Measurements from ENCODE around the gene MAFB.

Gene MAFB

GRCh38 chr20:40687384-40688128 lies 1.5 kb downstream of the MAFB start:
- no peaks in the 10 kb centered on the region for H3K9me3 ChIP-seq (ENCODE audit: low read length)
- peaks cover 7% of the 10 kb centered on the region for H3K4me1 ChIP-seq (ENCODE audit: insufficient read depth, low read length)
- no peaks in the 10 kb centered on the region for H3K36me3 ChIP-seq (ENCODE audit: insufficient read depth, low read length)
- peak overlapping the region; percentile 64 to 83 for H3K4me3 ChIP-seq (ENCODE audit: low read depth in 1 of 2, low read length in 2 of 2)
- H3K9ac ChIP-seq (ENCODE audit: low read length) = no peak overlapping the region
- peaks cover 24 to 29% of the 10 kb centered on the region in 2 donors for H3K27me3 ChIP-seq (ENCODE audit: control insufficient read depth in 1 of 2, insufficient read depth in 2 of 2, low read length in 2 of 2)
- H3K27ac ChIP-seq (ENCODE audit: low read depth, low read length) = peak overlapping the region; percentile 52

- H3K27me3 ChIP-seq (ENCODE audit: control insufficient read depth in 1 of 2, insufficient read depth in 2 of 2, low read length in 2 of 2) = peaks cover 18 to 23% of the 10 kb centered on the region in 2 donors
- H3K4me1 ChIP-seq (ENCODE audit: insufficient read depth, low read length) = peaks cover 7% of the 10 kb centered on the region
Measured at GRCh38 chr20:40686893-40687292, 2.1 kb downstream of the MAFB start.

GRCh38 chr20:40686434-40686882 lies 2.6 kb downstream of the MAFB start:
- H3K9ac ChIP-seq (ENCODE audit: low read length) = no peak overlapping the region
- H3K36me3 ChIP-seq (ENCODE audit: insufficient read depth, low read length) = no peaks in the 10 kb centered on the region
- H3K4me3 ChIP-seq (ENCODE audit: low read depth in 1 of 2, low read length in 2 of 2) = no peak overlapping the region
- peaks cover 14 to 18% of the 10 kb centered on the region in 2 donors for H3K27me3 ChIP-seq (ENCODE audit: control insufficient read depth in 1 of 2, insufficient read depth in 2 of 2, low read length in 2 of 2)
- no peak overlapping the region for H3K27ac ChIP-seq (ENCODE audit: low read depth, low read length)
- no peaks in the 10 kb centered on the region for H3K9me3 ChIP-seq (ENCODE audit: low read length)
- peaks cover 7% of the 10 kb centered on the region for H3K4me1 ChIP-seq (ENCODE audit: insufficient read depth, low read length)

More at GRCh38 chr20:40686893-40687292, 2.1 kb downstream of the MAFB start:
- Histone ChIP-seq H3K4me3 (ENCODE audit: low read depth in 1 of 2, low read length in 2 of 2) (peak overlapping the region; percentile 64 to 83), H3K9ac (ENCODE audit: low read length) (no peak overlapping the region), H3K36me3 (ENCODE audit: insufficient read depth, low read length) (no peaks in the 10 kb centered on the region), H3K9me3 (ENCODE audit: low read length) (no peaks in the 10 kb centered on the region), H3K27ac (ENCODE audit: low read depth, low read length) (peak overlapping the region; percentile 52)

GRCh38 chr20:40685349-40685748 lies 3.7 kb downstream of the MAFB start:
- H3K9ac ChIP-seq (ENCODE audit: low read length) = no peak overlapping the region
- H3K27ac ChIP-seq (ENCODE audit: low read depth, low read length) = no peak overlapping the region
- no peaks in the 10 kb centered on the region for H3K36me3 ChIP-seq (ENCODE audit: insufficient read depth, low read length)
- H3K4me1 ChIP-seq (ENCODE audit: insufficient read depth, low read length) = peaks cover 3% of the 10 kb centered on the region
- H3K9me3 ChIP-seq (ENCODE audit: low read length) = no peaks in the 10 kb centered on the region
- peaks cover 3 to 7% of the 10 kb centered on the region in 2 donors for H3K27me3 ChIP-seq (ENCODE audit: control insufficient read depth in 1 of 2, insufficient read depth in 2 of 2, low read length in 2 of 2)
- no peak overlapping the region for H3K4me3 ChIP-seq (ENCODE audit: low read depth in 1 of 2, low read length in 2 of 2)

GRCh38 chr20:40683894-40684268 lies 5.2 kb downstream of the MAFB start:
- peak overlapping the region in 1 of 2 donors; percentile 25 for H3K4me3 ChIP-seq (ENCODE audit: low read depth in 1 of 2, low read length in 2 of 2)

GRCh38 chr20:40683221-40683893 lies 5.7 kb downstream of the MAFB start:
- H3K36me3 ChIP-seq (ENCODE audit: insufficient read depth, low read length) = no peaks in the 10 kb centered on the region
- H3K9me3 ChIP-seq (ENCODE audit: low read length) = no peaks in the 10 kb centered on the region
- H3K4me1 ChIP-seq (ENCODE audit: insufficient read depth, low read length) = no peaks in the 10 kb centered on the region
- H3K27ac ChIP-seq (ENCODE audit: low read depth, low read length) = peak overlapping the region; percentile 43
- peak overlapping the region; percentile 25 to 34 for H3K4me3 ChIP-seq (ENCODE audit: low read depth in 1 of 2, low read length in 2 of 2)
- peaks cover 0 to 4% of the 10 kb centered on the region in 2 donors for H3K27me3 ChIP-seq (ENCODE audit: control insufficient read depth in 1 of 2, insufficient read depth in 2 of 2, low read length in 2 of 2)
- H3K9ac ChIP-seq (ENCODE audit: low read length) = no peak overlapping the region

More at GRCh38 chr20:40683894-40684268, 5.2 kb downstream of the MAFB start:
- Histone ChIP-seq H3K27me3 (ENCODE audit: control insufficient read depth in 1 of 2, insufficient read depth in 2 of 2, low read length in 2 of 2) (peaks cover 0 to 4% of the 10 kb centered on the region in 2 donors), H3K9ac (ENCODE audit: low read length) (no peak overlapping the region), H3K27ac (ENCODE audit: low read depth, low read length) (no peak overlapping the region), H3K4me1 (ENCODE audit: insufficient read depth, low read length) (no peaks in the 10 kb centered on the region), H3K36me3 (ENCODE audit: insufficient read depth, low read length) (no peaks in the 10 kb centered on the region), H3K9me3 (ENCODE audit: low read length) (no peaks in the 10 kb centered on the region)

- no peak overlapping the region for H3K27ac ChIP-seq (ENCODE audit: low read depth, low read length)
- H3K27me3 ChIP-seq (ENCODE audit: control insufficient read depth in 1 of 2, insufficient read depth in 2 of 2, low read length in 2 of 2) = peaks cover 0 to 4% of the 10 kb centered on the region in 2 donors
- no peak overlapping the region for H3K9ac ChIP-seq (ENCODE audit: low read length)
- H3K36me3 ChIP-seq (ENCODE audit: insufficient read depth, low read length) = no peaks in the 10 kb centered on the region
- H3K4me3 ChIP-seq (ENCODE audit: low read depth in 1 of 2, low read length in 2 of 2) = no peak overlapping the region
- no peaks in the 10 kb centered on the region for H3K4me1 ChIP-seq (ENCODE audit: insufficient read depth, low read length)
- H3K9me3 ChIP-seq (ENCODE audit: low read length) = no peaks in the 10 kb centered on the region
Measured at GRCh38 chr20:40682104-40682981, 6.7 kb downstream of the MAFB start.

- Histone ChIP-seq H3K9ac (ENCODE audit: low read length) (no peak overlapping the region), H3K27me3 (ENCODE audit: control insufficient read depth in 1 of 2, insufficient read depth in 2 of 2, low read length in 2 of 2) (peaks cover 0 to 4% of the 10 kb centered on the region in 2 donors), H3K36me3 (ENCODE audit: insufficient read depth, low read length) (no peaks in the 10 kb centered on the region), H3K4me3 (ENCODE audit: low read depth in 1 of 2, low read length in 2 of 2) (no peak overlapping the region), H3K27ac (ENCODE audit: low read depth, low read length) (no peak overlapping the region), H3K9me3 (ENCODE audit: low read length) (no peaks in the 10 kb centered on the region), H3K4me1 (ENCODE audit: insufficient read depth, low read length) (no peaks in the 10 kb centered on the region)
Measured at GRCh38 chr20:40681684-40682083, 7.4 kb downstream of the MAFB start.

- Histone ChIP-seq H3K9me3 (ENCODE audit: low read length) (no peaks in the 10 kb centered on the region), H3K27me3 (ENCODE audit: control insufficient read depth in 1 of 2, insufficient read depth in 2 of 2, low read length in 2 of 2) (peaks cover 0 to 4% of the 10 kb centered on the region in 2 donors), H3K4me3 (ENCODE audit: low read depth in 1 of 2, low read length in 2 of 2) (no peak overlapping the region), H3K27ac (ENCODE audit: low read depth, low read length) (no peak overlapping the region), H3K4me1 (ENCODE audit: insufficient read depth, low read length) (no peaks in the 10 kb centered on the region), H3K9ac (ENCODE audit: low read length) (no peak overlapping the region), H3K36me3 (ENCODE audit: insufficient read depth, low read length) (no peaks in the 10 kb centered on the region)
Measured at GRCh38 chr20:40681165-40681564, 7.9 kb downstream of the MAFB start.

- Histone ChIP-seq H3K36me3 (ENCODE audit: insufficient read depth, low read length) (no peaks in the 10 kb centered on the region), H3K9ac (ENCODE audit: low read length) (no peak overlapping the region), H3K4me1 (ENCODE audit: insufficient read depth, low read length) (no peaks in the 10 kb centered on the region), H3K27me3 (ENCODE audit: control insufficient read depth in 1 of 2, insufficient read depth in 2 of 2, low read length in 2 of 2) (peaks cover 0 to 4% of the 10 kb centered on the region in 2 donors), H3K27ac (ENCODE audit: low read depth, low read length) (no peak overlapping the region), H3K9me3 (ENCODE audit: low read length) (no peaks in the 10 kb centered on the region), H3K4me3 (ENCODE audit: low read depth in 1 of 2, low read length in 2 of 2) (no peak overlapping the region)
Measured at GRCh38 chr20:40680161-40680959, 8.7 kb downstream of the MAFB start.

Measured in muscle layer of colon (tissue), 2 donors.